SIG-M5 treated with dmso at 0.1 percent for 504 hours (cell line): ENCODE measurements around the gene KIF12.

Experiments used
- DNase-seq: peaks from one replicate; lab custom pipeline; 2025; ENCODE audit not compliant: unreplicated experiment; lab: John Stamatoyannopoulos, UW

The KIF12 gene

GRCh38 chr9:114123031-114123977 lies 24.2 kb upstream of the KIF12 start:
- no peak for DNase-seq

- DNase-seq: no peak
These were observed 23.3 kb upstream of the KIF12 start for GRCh38 chr9:114122136-114123027.

GRCh38 chr9:114121227-114122135 lies 22.4 kb upstream of the KIF12 start:
- DNase-seq: no peak

GRCh38 chr9:114120192-114121014 lies 21.3 kb upstream of the KIF12 start:
- DNase-seq: no peak

- DNase-seq: no peak
These were observed 20.4 kb upstream of the KIF12 start for GRCh38 chr9:114119242-114120191.

GRCh38 chr9:114117996-114118830 lies 19.1 kb upstream of the KIF12 start:
- no peak for DNase-seq

GRCh38 chr9:114117614-114117995 lies 18.5 kb upstream of the KIF12 start:
- no peak for DNase-seq

GRCh38 chr9:114116126-114116747 lies 17.1 kb upstream of the KIF12 start:
- no peak for DNase-seq

GRCh38 chr9:114115654-114116125 lies 16.6 kb upstream of the KIF12 start:
- DNase-seq: no peak

GRCh38 chr9:114114364-114114763 lies 15.3 kb upstream of the KIF12 start:
- no peak for DNase-seq

- no peak for DNase-seq
These were observed 13.9 kb upstream of the KIF12 start for GRCh38 chr9:114112778-114113584.

GRCh38 chr9:114112325-114112724 lies 13.2 kb upstream of the KIF12 start:
- no peak for DNase-seq

- DNase-seq: no peak
These were observed 11.1 kb upstream of the KIF12 start for GRCh38 chr9:114110180-114110579.

- no peak for DNase-seq
These were observed 10.0 kb upstream of the KIF12 start for GRCh38 chr9:114109124-114109523.

GRCh38 chr9:114108016-114108833 lies 9.1 kb upstream of the KIF12 start:
- peak; percentile 67 for DNase-seq
